Thoracic aorta (tissue), 2 donors: ENCODE data around the gene GCN1. TPM values are rescaled to one million over a fixed set of nuclear protein-coding genes. Genes with fewer than 3 reads are reported as not detected.

Experiments used
- ATAC-seq: fragments of 150-250 bp; one replicate; pipeline ENCODE4 v1.8.0; 2017; ENCODE audit warnings: low read depth; ENCODE audit not compliant: insufficient number of reproducible peaks, low FRiP score
- DNase-seq: peaks from one replicate; pipeline ENCODE4 v3.0.0-alpha.2; 2020; ENCODE audit warnings: low spot score
- H3K27ac ChIP-seq, 2 donors: fragments of 200-600 bp; sonication (generic); 1 replicate in 1 of 2; 2 replicates in 1 of 2; pipeline ENCODE4 v1.5.1; 2016; ENCODE audit warnings: mild to moderate bottlenecking in 2 of 2, moderate library complexity in 2 of 2
- H3K27me3 ChIP-seq: fragments of 200-600 bp; sonication (generic); replicated peaks from 2 replicates; pipeline ENCODE4 v1.6.0; 2016; ENCODE audit warnings: mild to moderate bottlenecking; ENCODE audit not compliant: insufficient read depth
- H3K36me3 ChIP-seq: fragments of 200-600 bp; sonication (generic); one replicate; pipeline ENCODE4 v1.5.1; 2016
- H3K4me1 ChIP-seq, 2 donors: fragments of 200-600 bp; sonication (generic); 1 replicate in 1 of 2; 2 replicates in 1 of 2; pipeline versions ENCODE4 v1.5.1 to v1.6.0; 2016; ENCODE audit warnings: low read depth in 2 of 2, mild to moderate bottlenecking in 1 of 2; ENCODE audit not compliant: control insufficient read depth in 1 of 2
- H3K4me3 ChIP-seq: fragments of 200-600 bp; sonication (generic); 2 replicates; pipeline ENCODE4 v1.5.1; 2016; ENCODE audit warnings: mild to moderate bottlenecking
- H3K9me3 ChIP-seq: fragments of 200-600 bp; sonication (generic); 2 replicates; pipeline ENCODE4 v1.5.1; 2016
- CTCF ChIP-seq: fragments of 200-600 bp; sonication (generic); IDR thresholded peaks from one replicate; pipeline ENCODE4 v1.5.1; 2019; ENCODE audit warnings: antibody characterized with exemption
- total RNA-seq, 2 donors: library from RNA; depleted of rRNA; stranded (reverse); fragments of >200 nt; gene quantifications; one replicate each; pipeline versions ENCODE4 v1.1.0 to v1.2.3, GENCODE V29; 2016

Gene GCN1
- total RNA-seq, 2 donors from 2014 or later = 56.8 to 91.5 TPM

- no peak for DNase-seq
- peaks cover 64% of the 10 kb centered on the region for H3K36me3 ChIP-seq
- no peak for ATAC-seq
- no peaks in the 10 kb centered on the region for H3K27me3 ChIP-seq
- no peaks in the 10 kb centered on the region for H3K9me3 ChIP-seq
- TF ChIP-seq CTCF = no peak
- H3K4me1 ChIP-seq = no peaks in the 10 kb centered on the region
- H3K4me3 ChIP-seq = no peak overlapping the region
- no peak overlapping the region for H3K27ac ChIP-seq
Observed at GRCh38 chr12:120183211-120183631, 11.3 kb downstream of the GCN1 start.

- peaks cover 66% of the 10 kb centered on the region for H3K36me3 ChIP-seq
- ATAC-seq = no peak
- no peaks in the 10 kb centered on the region for H3K9me3 ChIP-seq
- no peak for TF ChIP-seq CTCF
- no peak overlapping the region for H3K4me3 ChIP-seq
- no peaks in the 10 kb centered on the region for H3K27me3 ChIP-seq
- H3K27ac ChIP-seq = no peak overlapping the region
- H3K4me1 ChIP-seq = no peaks in the 10 kb centered on the region
- DNase-seq = no peak
Observed at GRCh38 chr12:120181991-120182631, 12.4 kb downstream of the GCN1 start.

GRCh38 chr12:120180975-120181374 is 13.5 kb downstream of the GCN1 start:
- H3K4me3 ChIP-seq = no peak overlapping the region
- H3K36me3 ChIP-seq = peaks cover 72% of the 10 kb centered on the region
- H3K27me3 ChIP-seq = no peaks in the 10 kb centered on the region
- ATAC-seq = no peak
- H3K9me3 ChIP-seq = no peaks in the 10 kb centered on the region
- no peak for DNase-seq
- no peaks in the 10 kb centered on the region for H3K4me1 ChIP-seq
- TF ChIP-seq CTCF = no peak
- no peak overlapping the region for H3K27ac ChIP-seq

GRCh38 chr12:120175537-120175936 is 19.0 kb downstream of the GCN1 start:
- no peak for ATAC-seq
- H3K27me3 ChIP-seq = no peaks in the 10 kb centered on the region
- no peak overlapping the region for H3K4me3 ChIP-seq
- H3K36me3 ChIP-seq = peaks cover 86% of the 10 kb centered on the region
- H3K4me1 ChIP-seq = no peaks in the 10 kb centered on the region
- no peak for TF ChIP-seq CTCF
- no peak overlapping the region for H3K27ac ChIP-seq
- H3K9me3 ChIP-seq = no peaks in the 10 kb centered on the region
- no peak for DNase-seq

- DNase-seq (no peak), ATAC-seq (no peak)
- Histone ChIP-seq H3K4me1 (no peaks in the 10 kb centered on the region), H3K27ac (no peak overlapping the region), H3K9me3 (no peaks in the 10 kb centered on the region), H3K27me3 (no peaks in the 10 kb centered on the region), H3K36me3 (peaks cover 86% of the 10 kb centered on the region), H3K4me3 (no peak overlapping the region)
- TF ChIP-seq CTCF = no peak
Observed at GRCh38 chr12:120175062-120175461, 19.5 kb downstream of the GCN1 start.
